Skeletal muscle tissue (tissue), 4 donors: ENCODE results near the gene PRKCA. TPM values are rescaled to one million over a fixed set of nuclear protein-coding genes. Genes with fewer than 3 reads are reported as not detected.
A peak's percentile ranks its signal among the peaks of the same experiment; 100 is the strongest.
"Not testable (repeated sequence)": the region's sequence is repeated elsewhere in the genome, so short reads cannot be mapped to it uniquely, and the experiment has no call there.

Source experiments
- H3K27ac ChIP-seq: one replicate; pipeline ENCODE4 v1.7.0; 2013; ENCODE audit warnings: mild to moderate bottlenecking, low read depth, low read length, inconsistent platforms
- H3K27me3 ChIP-seq, 3 donors: one replicate each; pipeline ENCODE4 v1.7.0; 2013; ENCODE audit warnings: low read length in 3 of 3; ENCODE audit not compliant: control insufficient read depth in 3 of 3, insufficient read depth in 3 of 3
- H3K36me3 ChIP-seq, 3 donors: one replicate each; pipeline ENCODE4 v1.7.0; 2013; ENCODE audit warnings: low read length in 3 of 3; ENCODE audit not compliant: control insufficient read depth in 3 of 3, insufficient read depth in 3 of 3
- H3K4me1 ChIP-seq, 3 donors: one replicate each; pipeline ENCODE4 v1.7.0; 2013; ENCODE audit warnings: low read length in 3 of 3, mild to moderate bottlenecking in 3 of 3; ENCODE audit not compliant: control insufficient read depth in 3 of 3, insufficient read depth in 3 of 3
- H3K4me3 ChIP-seq, 3 donors: one replicate each; pipeline ENCODE4 v1.7.0; 2013; ENCODE audit warnings: low read length in 3 of 3
- H3K9ac ChIP-seq, 3 donors: one replicate each; pipeline ENCODE4 v1.7.0; 2013; ENCODE audit warnings: low read length in 3 of 3, mild to moderate bottlenecking in 3 of 3, moderate library complexity in 2 of 3, low read depth in 1 of 3
- H3K9me3 ChIP-seq, 3 donors: one replicate each; pipeline ENCODE4 v1.7.0; 2013; ENCODE audit warnings: low read length in 3 of 3; ENCODE audit not compliant: control insufficient read depth in 3 of 3
- total RNA-seq: library from RNA; depleted of rRNA; stranded (reverse); fragments of >200 nt; gene quantifications from one replicate; pipeline ENCODE4 v1.2.3, GENCODE V29; 2014
- donor health status: Osteomylitis.

Gene PRKCA
- total RNA-seq, 1 donor from 2014 or later, result 2.1 TPM

DNA sequence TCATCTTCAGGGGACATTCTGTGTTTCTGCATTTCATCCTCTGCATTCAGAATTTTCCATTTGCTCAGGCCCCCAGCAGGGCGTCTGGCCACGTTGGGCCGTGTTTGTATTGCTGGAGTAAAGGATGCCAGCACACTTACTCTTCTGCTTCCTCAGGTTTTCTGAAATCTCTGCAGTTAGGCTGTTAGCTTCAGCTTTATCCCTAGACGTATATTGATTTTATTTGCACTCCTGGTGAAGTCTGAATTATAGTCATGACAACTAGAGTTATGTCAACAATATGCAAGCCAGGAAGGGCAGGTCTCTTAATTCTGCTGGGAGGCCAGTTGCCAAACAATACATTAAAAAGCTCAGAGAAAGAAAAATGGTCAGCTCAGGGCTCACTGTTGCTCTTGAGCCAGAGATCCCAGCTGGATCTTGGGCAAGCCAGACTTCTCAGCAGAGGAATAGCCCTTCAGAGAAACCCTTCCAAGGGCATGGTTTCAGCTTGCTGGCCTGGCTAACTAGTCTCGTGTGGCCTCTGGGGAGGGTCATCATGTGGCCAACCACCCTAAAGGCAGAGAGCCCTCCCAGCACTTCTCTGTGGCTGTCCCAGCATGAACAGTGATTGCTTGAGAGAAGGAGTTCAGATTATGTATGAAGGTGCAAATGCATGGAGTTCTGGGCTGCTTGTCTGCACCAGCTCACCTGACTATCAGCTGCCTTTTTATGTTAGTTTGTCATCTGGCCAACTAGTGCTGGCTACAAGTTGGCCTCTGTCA is 422.3 kb downstream of the PRKCA start:
- H3K9me3 ChIP-seq, result no peaks in the 10 kb centered on the region
- no peaks in the 10 kb centered on the region for H3K27me3 ChIP-seq
- peak overlapping the region in 1 of 3 donors; percentile 33 for H3K9ac ChIP-seq
- H3K4me3 ChIP-seq, result no peak overlapping the region
- H3K27ac ChIP-seq, result no peak overlapping the region
- H3K4me1 ChIP-seq, result peaks cover 8 to 12% (median 10%) of the 10 kb centered on the region in 3 donors
- no peaks in the 10 kb centered on the region for H3K36me3 ChIP-seq

DNA sequence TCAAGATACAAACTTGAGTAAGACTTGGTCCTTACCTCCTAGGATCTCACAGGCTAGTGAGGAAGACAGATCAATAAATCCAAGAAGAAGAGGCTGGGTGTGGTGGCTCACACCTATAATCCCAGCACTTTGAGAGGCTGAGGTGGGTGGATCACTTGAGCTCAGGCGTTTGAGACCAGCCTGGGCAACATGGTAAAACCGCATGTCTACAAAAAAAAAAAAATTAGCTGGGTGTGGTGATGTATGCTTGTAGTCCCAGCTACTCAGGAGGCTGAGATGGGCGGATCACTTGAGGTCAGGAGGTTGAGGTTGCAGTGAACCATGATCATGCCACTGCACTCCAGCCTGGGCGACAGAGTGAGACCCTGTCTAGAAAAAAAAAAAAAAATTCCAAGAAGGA is 423.0 kb downstream of the PRKCA start:
- H3K36me3 ChIP-seq, H3K27me3 ChIP-seq, H3K9me3 ChIP-seq, H3K27ac ChIP-seq, H3K4me3 ChIP-seq, H3K9ac ChIP-seq: not testable (repeated sequence)
- peaks cover 8 to 12% (median 10%) of the 10 kb centered on the region in 3 donors for H3K4me1 ChIP-seq

- no peaks in the 10 kb centered on the region for H3K27me3 ChIP-seq
- no peaks in the 10 kb centered on the region for H3K36me3 ChIP-seq
- H3K4me1 ChIP-seq, result peaks cover 8 to 12% (median 10%) of the 10 kb centered on the region in 3 donors
- H3K9me3 ChIP-seq, result no peaks in the 10 kb centered on the region
- H3K9ac ChIP-seq, result no peak overlapping the region
- no peak overlapping the region for H3K27ac ChIP-seq
- H3K4me3 ChIP-seq, result no peak overlapping the region
Observed at GRCh38 chr17:66725956-66726355, 423.5 kb downstream of the PRKCA start.

DNA sequence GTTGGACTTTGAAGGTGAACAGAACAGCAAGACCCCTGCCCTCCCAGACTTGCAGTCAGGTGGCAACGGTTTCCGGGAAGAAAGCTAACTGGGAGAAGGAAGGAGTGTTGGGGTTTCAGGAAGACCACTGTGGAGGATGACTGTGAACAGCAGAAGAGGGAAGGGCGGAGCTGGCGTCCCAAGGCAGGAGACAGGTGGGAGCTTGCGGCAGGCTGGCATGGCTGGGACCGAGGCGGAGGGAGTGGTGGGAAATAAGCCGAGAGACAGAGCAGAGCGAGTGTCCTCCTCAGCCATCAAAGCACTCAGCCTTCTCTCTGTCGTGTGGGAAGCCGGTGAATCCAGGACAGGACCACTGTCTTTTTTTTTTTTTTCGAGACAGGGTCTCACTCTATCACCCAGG is 424.0 kb downstream of the PRKCA start:
- no peak overlapping the region for H3K9ac ChIP-seq
- peaks cover 8 to 12% (median 10%) of the 10 kb centered on the region in 3 donors for H3K4me1 ChIP-seq
- no peaks in the 10 kb centered on the region for H3K27me3 ChIP-seq
- H3K27ac ChIP-seq, result no peak overlapping the region
- H3K9me3 ChIP-seq, result no peaks in the 10 kb centered on the region
- H3K4me3 ChIP-seq, result no peak overlapping the region
- no peaks in the 10 kb centered on the region for H3K36me3 ChIP-seq

- Histone ChIP-seq H3K36me3 (no peaks in the 10 kb centered on the region), H3K4me1 (peaks cover 8 to 12% (median 10%) of the 10 kb centered on the region in 3 donors), H3K27ac (no peak overlapping the region), H3K4me3 (no peak overlapping the region), H3K9ac (no peak overlapping the region), H3K9me3 (no peaks in the 10 kb centered on the region), H3K27me3 (no peaks in the 10 kb centered on the region)
Observed at GRCh38 chr17:66726846-66727245, 424.4 kb downstream of the PRKCA start.

GRCh38 chr17:66727634-66728570 is 425.5 kb downstream of the PRKCA start:
- H3K9ac ChIP-seq, result no peak overlapping the region
- no peak overlapping the region for H3K4me3 ChIP-seq
- H3K27ac ChIP-seq, result no peak overlapping the region
- H3K9me3 ChIP-seq, result no peaks in the 10 kb centered on the region
- no peaks in the 10 kb centered on the region for H3K36me3 ChIP-seq
- H3K4me1 ChIP-seq, result peaks cover 8 to 12% (median 10%) of the 10 kb centered on the region in 3 donors
- H3K27me3 ChIP-seq, result no peaks in the 10 kb centered on the region

DNA sequence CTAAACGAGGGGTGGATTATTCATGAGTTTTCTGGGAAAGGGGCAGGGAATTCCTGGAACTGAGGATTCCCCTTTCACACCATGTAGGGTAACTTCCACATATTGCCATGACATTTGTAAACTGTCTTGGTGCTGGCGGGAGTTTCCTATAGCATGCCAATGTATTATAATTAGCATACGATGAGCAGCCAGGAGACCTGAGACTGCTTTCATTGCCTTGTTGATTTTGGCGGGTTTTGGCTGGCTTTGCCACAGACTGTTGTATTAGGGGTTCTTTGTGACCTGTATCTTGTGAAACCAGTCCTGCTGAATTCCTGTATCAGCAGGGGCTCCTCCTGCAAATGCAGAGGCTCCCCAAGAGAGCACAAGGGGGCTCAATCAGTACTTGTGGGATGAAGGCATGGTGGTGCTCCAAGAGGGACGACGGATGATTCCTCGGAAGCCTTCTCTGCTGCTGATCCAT is 428.1 kb downstream of the PRKCA start:
- Histone ChIP-seq H3K4me1 (no peaks in the 10 kb centered on the region), H3K9me3 (no peaks in the 10 kb centered on the region), H3K27ac (no peak overlapping the region), H3K36me3 (peaks cover 0 to 2% (median 0%) of the 10 kb centered on the region in 3 donors), H3K27me3 (no peaks in the 10 kb centered on the region), H3K4me3 (no peak overlapping the region), H3K9ac (no peak overlapping the region)

GRCh38 chr17:66733759-66734158 is 431.3 kb downstream of the PRKCA start:
- Histone ChIP-seq H3K4me1 (no peaks in the 10 kb centered on the region), H3K27me3 (no peaks in the 10 kb centered on the region), H3K4me3 (no peak overlapping the region), H3K27ac (no peak overlapping the region), H3K9me3 (no peaks in the 10 kb centered on the region), H3K36me3 (peaks cover 0 to 7% (median 0%) of the 10 kb centered on the region in 3 donors), H3K9ac (no peak overlapping the region)

GRCh38 chr17:66734186-66734943 is 432.0 kb downstream of the PRKCA start:
- H3K9me3 ChIP-seq, result no peaks in the 10 kb centered on the region
- H3K9ac ChIP-seq, result no peak overlapping the region
- H3K4me3 ChIP-seq, result no peak overlapping the region
- H3K27me3 ChIP-seq, result no peaks in the 10 kb centered on the region
- no peaks in the 10 kb centered on the region for H3K4me1 ChIP-seq
- no peak overlapping the region for H3K27ac ChIP-seq
- H3K36me3 ChIP-seq, result peaks cover 0 to 7% (median 0%) of the 10 kb centered on the region in 3 donors
